Measurements from ENCODE around the gene BEST4.
A peak's percentile ranks its signal among the peaks of the same experiment; 100 is the strongest.
"Not testable (repeated sequence)": the region's sequence is repeated elsewhere in the genome, so short reads cannot be mapped to it uniquely, and the experiment has no call there.

BEST4 gene

GRCh38 chr1:44777547-44777946 lies 10.4 kb downstream of the BEST4 start:
- DNase-seq = no peak

- no peak for DNase-seq
Measured at GRCh38 chr1:44776730-44777068, 11.3 kb downstream of the BEST4 start.

GRCh38 chr1:44775930-44776729 lies 11.8 kb downstream of the BEST4 start:
- DNase-seq = peak in 3 of 14 donors; percentile 16 to 71 (median 68)

- peak; percentile 45 to 92 (median 88) for DNase-seq
Measured at GRCh38 chr1:44775078-44775929, 12.7 kb downstream of the BEST4 start, which contains the start of gene RPS8. Gene RPS8, plus strand, starts transcription at chr1:44775540. Its CDS starts 57 bp downstream, at chr1:44775597.

- not testable (repeated sequence) for DNase-seq
Measured at GRCh38 chr1:44766421-44766820, 21.5 kb downstream of the BEST4 start.

GRCh38 chr1:44760876-44761275 lies 27.1 kb downstream of the BEST4 start:
- DNase-seq = no peak

GRCh38 chr1:44759077-44759476 lies 28.9 kb downstream of the BEST4 start:
- no peak for DNase-seq

GRCh38 chr1:44757420-44757819 lies 30.6 kb downstream of the BEST4 start:
- no peak for DNase-seq

GRCh38 chr1:44747878-44748277 lies 40.1 kb downstream of the BEST4 start:
- no peak for DNase-seq

- no peak for DNase-seq
Measured at GRCh38 chr1:44743211-44743610, 44.8 kb downstream of the BEST4 start.

- no peak for DNase-seq
Measured at GRCh38 chr1:44740179-44740617, 47.8 kb downstream of the BEST4 start.

GRCh38 chr1:44739307-44740178 lies 48.4 kb downstream of the BEST4 start, which contains the start of gene KIF2C:
Gene KIF2C, plus strand, starts transcription at chr1:44739837. Its CDS starts 96 bp downstream, at chr1:44739933.
- DNase-seq = peak; percentile 51 to 94 (median 90)

- DNase-seq = not testable (repeated sequence)
Measured at GRCh38 chr1:44738953-44739306, 49.0 kb downstream of the BEST4 start.

- DNase-seq = no peak
Measured at GRCh38 chr1:44735992-44736391, 52.0 kb downstream of the BEST4 start.

- DNase-seq = no peak
Measured at GRCh38 chr1:44733784-44734183, 54.2 kb downstream of the BEST4 start.

Measured in C1 segment of cervical spinal cord (tissue), 14 donors.